IPS-NIHi7 (cell line): ENCODE results near the gene KCNQ1.

Experiments
- DNase-seq: peaks from one replicate; pipeline ENCODE4 v3.0.0; 2012; ENCODE audit warnings: mixed read lengths; ENCODE audit errors: extremely low spot score

Gene KCNQ1

GRCh38 chr11:2696455-2696854, 251.6 kb downstream of the KCNQ1 start:
- DNase-seq = no peak

- DNase-seq = no peak
Observed at GRCh38 chr11:2697866-2698265, 253.1 kb downstream of the KCNQ1 start.

GRCh38 chr11:2698386-2699184, 253.8 kb downstream of the KCNQ1 start:
- DNase-seq = no peak

GRCh38 chr11:2699185-2699530, 254.3 kb downstream of the KCNQ1 start:
- no peak for DNase-seq

GRCh38 chr11:2699531-2700414, 255.0 kb downstream of the KCNQ1 start, which contains the start of gene KCNQ1OT1:
Gene KCNQ1OT1 (minus strand): TSS chr11:2699994.
- peak; percentile 89 for DNase-seq

- peak; percentile 63 for DNase-seq
Observed at GRCh38 chr11:2700415-2701211, 255.8 kb downstream of the KCNQ1 start.

GRCh38 chr11:2701230-2701629, 256.4 kb downstream of the KCNQ1 start:
- no peak for DNase-seq

GRCh38 chr11:2701898-2702434, 257.2 kb downstream of the KCNQ1 start:
- no peak for DNase-seq

GRCh38 chr11:2702771-2703362, 258.1 kb downstream of the KCNQ1 start:
- no peak for DNase-seq

GRCh38 chr11:2703363-2704141, 258.7 kb downstream of the KCNQ1 start:
- DNase-seq = no peak

- DNase-seq = no peak
Observed at GRCh38 chr11:2704356-2704755, 259.5 kb downstream of the KCNQ1 start.

GRCh38 chr11:2704896-2705606, 260.2 kb downstream of the KCNQ1 start:
- no peak for DNase-seq

- DNase-seq = no peak
Observed at GRCh38 chr11:2706321-2706720, 261.5 kb downstream of the KCNQ1 start.

- no peak for DNase-seq
Observed at GRCh38 chr11:2707736-2708135, 262.9 kb downstream of the KCNQ1 start.

GRCh38 chr11:2708151-2708581, 263.4 kb downstream of the KCNQ1 start:
- DNase-seq = no peak

GRCh38 chr11:2708757-2709281, 264.0 kb downstream of the KCNQ1 start:
- no peak for DNase-seq

- DNase-seq = no peak
Observed at GRCh38 chr11:2709429-2709828, 264.6 kb downstream of the KCNQ1 start.

- no peak for DNase-seq
Observed at GRCh38 chr11:2711161-2711560, 266.4 kb downstream of the KCNQ1 start.

- no peak for DNase-seq
Observed at GRCh38 chr11:2713094-2713493, 268.3 kb downstream of the KCNQ1 start.
